ENCODE measurements around the gene LIG4. TPM values are rescaled to one million over a fixed set of nuclear protein-coding genes. Genes with fewer than 3 reads are reported as not detected.

LIG4 gene
- total and polyA plus RNA-seq, 9 of the 15 experiments (the other 6 are each of a cell fraction or from before 2014, with no cell fraction given): 1.5 to 7.8 (median 5.1) TPM

DNA sequence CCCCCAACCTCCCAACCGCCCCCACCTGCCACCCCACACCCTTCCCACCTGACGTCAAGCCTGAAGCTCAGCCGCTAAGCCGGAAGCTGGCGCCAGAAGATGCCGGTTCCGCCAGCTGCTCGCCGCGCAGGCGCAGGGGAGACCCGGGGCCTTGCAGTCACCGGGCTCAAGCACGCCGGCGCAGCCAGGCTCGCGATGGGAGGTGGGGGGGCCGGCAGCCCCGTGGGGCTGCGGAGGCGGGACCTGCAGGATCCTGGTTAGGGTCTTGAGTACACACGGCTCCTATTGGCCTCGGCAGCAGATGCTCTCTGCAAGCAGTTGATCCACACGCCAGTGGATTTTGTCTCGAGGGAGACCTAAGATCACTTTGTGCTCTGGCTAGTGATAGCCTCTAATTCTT lies at the start of gene LIG4 (continued):
- TF ChIP-seq ZNF740 (CRISPR knock-in tag; IDR thresholded peaks at IDR 0.05) (peak; percentile 89), ZNF740 (tag; IDR thresholded peaks at IDR 0.05) (peak in 1 of 2 experiments; percentile 64; a peak in 2 of 4 replicates), EGR1 (conservative IDR thresholded peaks at IDR 0.05) (peak; percentile 77), POLR2AphosphoS5 (IDR thresholded peaks at IDR 0.05; ENCODE audit: control insufficient read depth, insufficient read depth, low read depth, low read length) (peak; percentile 52), HOMEZ (CRISPR knock-in tag; IDR thresholded peaks at IDR 0.05) (no peak), KDM2B (CRISPR knock-in tag; IDR thresholded peaks at IDR 0.05) (no peak), KHSRP (IDR thresholded peaks at IDR 0.05) (no peak), BCLAF1 (IDR thresholded peaks at IDR 0.05; ENCODE audit: borderline replicate concordance in 1 of 2, control insufficient read depth in 1 of 2, low read depth in 2 of 2, low read length in 1 of 2) (no peak), NFATC3 (IDR thresholded peaks at IDR 0.05) (no peak), ZNF668 (CRISPR knock-in tag; IDR thresholded peaks at IDR 0.05) (no peak), CBX5 (IDR thresholded peaks at IDR 0.05; ENCODE audit: borderline replicate concordance, low read depth) (no peak), MEF2D (tag; conservative IDR thresholded peaks at IDR 0.05; ENCODE audit: low read depth) (no peak), ZNF830 (CRISPR knock-in tag; IDR thresholded peaks at IDR 0.05) (no peak), PKNOX1 (IDR thresholded peaks at IDR 0.05) (no peak), HDAC6 (IDR thresholded peaks at IDR 0.05; ENCODE audit: low read depth, low read length) (no peak), ZNF77 (CRISPR knock-in tag; IDR thresholded peaks at IDR 0.05) (no peak), SMAD3 (CRISPR knock-in tag; conservative IDR thresholded peaks at IDR 0.05) (no peak), KLF16 (IDR thresholded peaks at IDR 0.05) (no peak), ZNF277 (CRISPR knock-in tag; IDR thresholded peaks at IDR 0.05; ENCODE audit: borderline replicate concordance) (no peak)
- TF ChIP-seq, protein P1, sequence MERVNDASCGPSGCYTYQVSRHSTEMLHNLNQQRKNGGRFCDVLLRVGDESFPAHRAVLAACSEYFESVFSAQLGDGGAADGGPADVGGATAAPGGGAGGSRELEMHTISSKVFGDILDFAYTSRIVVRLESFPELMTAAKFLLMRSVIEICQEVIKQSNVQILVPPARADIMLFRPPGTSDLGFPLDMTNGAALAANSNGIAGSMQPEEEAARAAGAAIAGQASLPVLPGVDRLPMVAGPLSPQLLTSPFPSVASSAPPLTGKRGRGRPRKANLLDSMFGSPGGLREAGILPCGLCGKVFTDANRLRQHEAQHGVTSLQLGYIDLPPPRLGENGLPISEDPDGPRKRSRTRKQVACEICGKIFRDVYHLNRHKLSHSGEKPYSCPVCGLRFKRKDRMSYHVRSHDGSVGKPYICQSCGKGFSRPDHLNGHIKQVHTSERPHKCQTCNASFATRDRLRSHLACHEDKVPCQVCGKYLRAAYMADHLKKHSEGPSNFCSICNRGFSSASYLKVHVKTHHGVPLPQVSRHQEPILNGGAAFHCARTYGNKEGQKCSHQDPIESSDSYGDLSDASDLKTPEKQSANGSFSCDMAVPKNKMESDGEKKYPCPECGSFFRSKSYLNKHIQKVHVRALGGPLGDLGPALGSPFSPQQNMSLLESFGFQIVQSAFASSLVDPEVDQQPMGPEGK (CRISPR knock-in tag; IDR thresholded peaks at IDR 0.05; ENCODE audit: borderline replicate concordance): no peak
